Activated CD4-positive, CD25-positive, alpha-beta regulatory T cell treated with anti-CD3 and anti-CD28 coated beads, Interleukin-2, amount 50 U/mL, for 72 hours (primary cell): ENCODE measurements around the gene PRKD2.

Source experiments
- DNase-seq: peaks from one replicate; pipeline ENCODE4 v3.0.0; 2021

Gene PRKD2

DNA sequence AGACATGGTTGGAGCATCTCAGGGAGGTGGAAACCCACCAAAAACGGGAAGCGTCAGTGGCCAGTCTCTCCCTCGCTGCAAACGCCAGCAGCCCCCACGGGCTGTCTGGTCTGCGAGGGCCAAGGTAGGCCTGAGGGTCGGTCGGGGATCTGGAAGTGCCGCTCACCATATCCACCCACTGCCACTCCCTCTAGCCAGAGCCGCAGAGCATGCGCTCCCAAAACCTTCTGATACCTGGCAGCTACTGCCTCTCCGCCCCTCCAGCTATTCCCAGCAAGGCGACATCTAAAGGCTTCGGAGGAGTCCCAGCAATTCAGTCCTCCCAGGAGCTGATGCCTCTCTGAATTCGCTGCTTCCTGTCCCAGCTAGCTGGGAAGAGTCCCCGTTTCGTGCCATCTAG, 24.5 kb upstream of the PRKD2 start:
- no peak for DNase-seq

DNA sequence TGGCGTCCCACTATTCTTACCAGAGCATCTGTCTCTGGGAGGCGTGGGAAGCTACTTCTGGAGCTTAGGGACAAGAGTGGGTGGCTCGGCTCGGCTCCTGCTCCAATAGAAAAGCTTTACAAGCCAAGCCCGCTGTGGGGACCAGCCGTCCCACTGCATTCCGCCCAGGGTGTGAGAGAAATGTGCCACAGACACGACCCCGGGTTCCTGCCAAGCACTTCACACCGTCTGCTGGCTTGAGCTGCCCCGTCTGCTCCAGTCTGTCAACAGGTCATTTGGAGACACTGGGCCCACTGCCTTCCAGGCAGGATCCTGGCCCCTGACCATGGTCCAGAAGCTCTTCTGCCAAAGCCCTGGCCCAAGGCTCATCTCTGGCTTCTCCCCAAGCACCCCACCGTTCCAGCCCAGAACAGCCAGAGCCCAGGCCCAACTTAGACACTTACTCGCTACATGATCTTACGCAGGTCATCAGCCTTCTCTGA, 22.4 kb upstream of the PRKD2 start:
- DNase-seq = no peak

DNA sequence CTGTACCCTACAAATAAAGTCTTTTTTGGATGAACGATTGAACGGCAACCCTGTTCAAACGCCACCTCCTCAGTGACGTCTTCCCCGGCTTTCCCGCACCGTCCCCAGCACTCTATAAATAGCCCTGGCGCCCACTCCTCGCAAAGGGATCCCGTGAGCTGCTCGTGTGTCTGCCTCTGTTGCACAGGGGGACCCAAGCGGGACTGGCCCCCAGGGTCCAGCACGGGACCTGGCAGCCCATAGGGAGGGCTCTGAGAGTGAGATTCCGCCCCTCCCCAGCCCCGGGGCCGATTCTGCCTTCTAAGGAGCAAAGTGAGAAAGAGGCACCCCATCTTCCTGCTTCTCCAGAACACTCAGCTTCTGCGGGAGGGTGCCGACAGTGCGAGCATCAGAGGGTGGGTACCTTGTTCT, 20.9 kb upstream of the PRKD2 start:
- no peak for DNase-seq

DNA sequence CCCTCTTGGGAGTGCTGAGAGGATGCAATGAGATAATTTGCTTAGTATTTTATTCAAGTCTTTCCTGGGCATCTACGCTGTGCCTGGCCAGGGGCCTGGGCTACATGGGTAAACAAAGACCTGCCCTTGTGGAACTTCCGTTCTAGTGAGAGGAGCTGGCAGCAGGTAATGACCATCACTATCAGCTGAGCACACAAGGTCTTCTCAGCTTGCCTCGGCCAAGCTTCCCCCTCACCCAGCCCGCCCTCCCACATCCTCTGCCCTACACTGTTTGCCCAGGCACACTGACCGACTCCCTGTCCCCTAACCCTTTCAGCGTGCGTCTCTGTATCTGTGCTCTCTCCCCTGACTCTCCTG, 20.4 kb upstream of the PRKD2 start:
- no peak for DNase-seq

DNA sequence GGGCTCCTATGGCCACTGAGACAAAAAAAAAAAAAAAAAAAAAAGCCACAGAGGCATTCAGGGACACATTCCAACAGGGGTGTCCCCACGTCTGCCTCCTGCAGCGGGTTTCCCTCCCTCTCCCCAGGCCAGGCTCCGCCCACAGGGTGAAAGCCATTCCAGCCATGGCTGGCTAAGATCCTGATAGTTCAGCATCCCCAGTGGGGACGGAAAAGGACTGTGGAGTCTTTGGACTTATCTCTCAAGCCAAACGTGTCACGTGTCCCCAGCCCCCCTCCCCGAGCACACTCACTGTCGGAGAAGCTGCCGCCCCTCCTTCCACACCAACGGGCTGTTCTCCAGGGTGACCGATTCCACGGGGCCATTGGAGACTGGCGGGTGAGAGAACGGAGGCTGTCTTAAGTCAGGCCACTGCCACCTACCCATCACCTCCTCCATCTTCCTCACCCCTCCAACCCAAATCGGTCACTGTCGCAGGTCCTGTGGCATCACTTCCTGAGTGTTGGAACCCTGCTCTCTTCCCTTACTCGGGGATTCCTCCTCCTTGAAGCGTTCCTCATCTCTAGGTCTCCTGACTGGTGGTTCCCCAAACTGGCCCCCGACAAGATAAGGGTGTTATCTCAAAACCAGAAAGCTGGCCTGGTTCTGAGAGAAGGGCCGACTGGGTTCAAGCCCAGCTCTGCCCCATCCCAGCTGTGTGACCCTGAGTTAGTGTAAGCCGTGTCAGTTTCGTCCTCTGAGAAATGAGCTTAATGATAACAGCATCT, 19.8 kb upstream of the PRKD2 start:
- no peak for DNase-seq

DNA sequence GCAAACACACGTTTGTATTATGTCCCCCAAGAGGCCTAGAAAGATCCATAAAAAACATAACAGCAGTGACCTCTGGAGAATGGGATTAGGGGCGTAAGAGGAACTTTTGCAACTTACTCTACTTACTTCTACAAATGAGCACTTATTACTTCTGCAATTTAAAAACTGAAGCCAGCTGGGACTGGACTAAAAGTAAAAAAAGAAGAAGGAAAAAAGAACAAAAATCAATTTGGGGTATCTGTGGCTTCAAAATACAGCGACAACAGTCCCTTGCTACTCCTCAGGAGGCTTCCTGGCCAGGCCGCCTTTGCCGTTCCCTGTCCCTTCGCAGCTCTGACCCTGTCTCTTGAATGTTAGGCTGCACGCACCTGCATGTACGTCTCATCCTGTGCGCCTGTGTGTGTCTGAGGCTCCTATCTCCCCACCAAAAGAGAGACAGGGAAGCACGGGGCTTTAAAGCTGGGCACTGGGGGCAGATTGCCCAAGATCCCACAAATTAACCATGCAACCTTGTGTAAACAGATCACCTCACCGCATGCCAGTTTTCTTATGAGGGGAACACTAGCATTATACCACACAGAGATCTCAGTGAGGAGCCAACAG, 16.9 kb upstream of the PRKD2 start:
- no peak for DNase-seq

DNA sequence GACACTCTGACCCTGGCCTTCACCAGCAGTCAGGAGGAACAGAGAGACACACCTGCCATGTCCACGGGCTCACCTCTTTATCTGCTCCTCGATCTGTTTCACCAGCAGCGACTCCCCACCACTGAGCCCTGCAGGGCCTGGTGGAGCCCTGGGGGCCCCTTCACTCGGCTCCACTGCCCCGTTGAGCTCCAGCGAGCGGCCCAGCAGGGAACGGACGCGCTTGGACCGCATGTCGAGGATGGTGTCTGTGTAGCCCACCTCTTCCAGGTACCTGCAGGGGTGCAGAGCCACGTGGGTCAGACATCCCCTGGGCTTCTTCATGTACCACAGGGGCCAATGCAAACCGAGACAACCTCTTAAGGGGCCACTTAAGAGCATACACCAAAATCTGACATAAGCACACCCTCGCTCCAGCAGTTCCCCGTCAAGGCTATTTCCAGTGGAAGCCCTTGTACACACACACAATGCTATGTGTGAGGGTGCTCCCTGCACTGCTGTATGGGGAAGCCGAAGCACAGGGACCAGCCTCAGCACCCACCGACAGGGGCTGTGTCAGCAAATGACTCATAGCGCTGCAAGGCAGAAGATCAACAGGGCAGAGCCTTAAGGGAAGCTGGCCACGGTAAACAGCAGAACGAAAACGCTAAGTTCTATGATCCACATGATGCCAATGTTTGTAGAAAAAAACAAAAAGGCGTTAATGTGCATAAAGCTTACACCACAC, 16.2 kb upstream of the PRKD2 start:
- no peak for DNase-seq

DNA sequence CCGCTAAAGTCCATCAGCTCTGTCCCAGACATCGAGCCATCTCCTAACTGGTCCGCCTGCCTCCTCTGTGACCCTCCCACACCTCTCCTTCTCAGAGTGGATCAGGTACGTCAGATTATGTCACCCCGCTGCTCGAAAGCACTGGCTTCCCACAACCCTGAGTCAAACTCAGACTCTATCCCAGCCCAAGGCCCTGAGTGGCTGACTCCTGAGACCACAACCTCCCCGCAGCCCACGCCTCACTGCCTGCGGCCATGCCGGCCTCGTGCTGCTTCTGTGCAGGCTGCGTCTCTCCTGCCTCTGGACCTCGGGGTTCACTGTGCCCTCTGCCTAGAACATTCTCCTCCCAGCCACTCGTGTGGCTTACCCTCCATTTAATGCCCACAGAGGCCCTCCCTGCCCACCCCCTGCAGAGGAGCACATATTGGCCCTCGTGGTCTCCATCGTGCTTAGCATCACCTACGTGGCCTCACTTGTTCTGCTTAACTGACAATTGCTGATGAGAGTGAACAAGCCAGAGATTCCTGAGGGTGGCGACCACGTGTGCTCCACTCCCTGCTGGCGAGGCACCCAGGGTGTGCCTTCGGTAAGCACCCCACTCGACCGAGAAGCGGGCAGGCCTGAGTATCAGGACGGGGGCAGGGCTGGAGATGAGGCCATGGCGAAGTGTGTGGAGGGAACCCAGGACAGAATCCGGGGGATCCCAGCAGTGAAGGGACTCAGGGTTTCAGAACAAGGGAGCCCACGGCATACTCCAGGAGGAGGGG, 15.4 kb upstream of the PRKD2 start:
- no peak for DNase-seq

DNA sequence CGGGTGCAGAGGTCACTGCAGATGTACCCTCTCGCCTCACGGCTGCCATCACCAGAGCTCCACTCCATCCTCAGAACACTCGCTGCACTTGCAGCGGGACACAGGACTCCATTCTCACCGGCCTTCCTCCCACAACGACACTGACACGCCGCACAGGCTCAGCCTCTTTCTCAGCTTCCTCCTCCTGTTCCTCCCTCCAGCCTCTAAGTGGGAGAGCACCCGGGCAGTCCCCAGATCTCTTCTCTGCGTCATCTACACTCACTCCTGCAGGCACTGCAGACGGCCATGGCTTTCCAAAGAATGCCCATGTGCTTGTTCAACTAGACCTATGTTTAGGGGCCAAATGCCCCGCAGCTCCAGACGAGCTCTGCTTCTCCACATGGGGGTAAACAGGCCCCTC, 14.7 kb upstream of the PRKD2 start:
- DNase-seq = no peak

DNA sequence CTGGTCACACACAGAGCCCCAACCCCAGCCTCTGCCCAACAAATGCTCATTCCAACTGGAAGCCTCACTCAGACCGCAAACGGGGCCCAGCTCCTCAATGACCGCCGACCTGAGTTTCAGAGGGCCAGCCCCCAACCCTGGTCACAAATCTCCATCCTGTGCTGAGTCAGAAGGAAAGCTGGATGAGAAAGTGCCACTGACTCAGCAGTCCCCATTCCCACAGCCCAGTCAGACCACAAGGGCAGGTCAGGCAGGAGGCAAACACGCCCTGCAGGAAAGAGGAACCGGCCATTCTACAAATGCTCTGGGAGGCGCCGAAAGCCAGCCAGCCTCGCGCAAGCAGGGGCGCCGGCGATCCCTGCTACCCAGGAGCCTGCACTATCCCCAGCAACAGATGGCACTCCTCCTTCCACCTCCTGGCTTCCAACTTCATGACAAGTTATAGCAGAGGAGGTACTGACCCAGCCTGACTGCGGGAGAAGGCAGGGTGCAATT, 14.1 kb upstream of the PRKD2 start:
- DNase-seq = no peak

DNA sequence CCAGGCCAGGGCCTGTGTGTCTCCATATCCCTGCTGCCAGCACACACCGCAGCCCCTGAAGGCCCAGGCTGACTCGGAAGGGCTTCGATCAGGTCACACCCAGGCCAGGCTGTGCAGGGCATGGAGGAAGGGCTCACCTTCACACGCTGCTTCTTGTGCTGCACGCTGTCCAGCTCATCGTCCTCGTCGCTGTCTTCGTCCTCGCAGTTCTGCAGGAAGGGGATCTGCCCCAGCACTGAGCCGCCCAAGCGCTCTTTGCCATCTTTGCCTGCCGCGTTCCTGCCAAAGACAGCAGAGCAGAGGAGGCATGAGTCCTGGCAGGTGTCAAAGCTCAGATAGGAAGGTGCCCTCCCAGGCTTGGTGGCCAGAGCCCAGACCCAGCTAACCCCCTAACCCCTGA, 13.7 kb upstream of the PRKD2 start:
- no peak for DNase-seq

DNA sequence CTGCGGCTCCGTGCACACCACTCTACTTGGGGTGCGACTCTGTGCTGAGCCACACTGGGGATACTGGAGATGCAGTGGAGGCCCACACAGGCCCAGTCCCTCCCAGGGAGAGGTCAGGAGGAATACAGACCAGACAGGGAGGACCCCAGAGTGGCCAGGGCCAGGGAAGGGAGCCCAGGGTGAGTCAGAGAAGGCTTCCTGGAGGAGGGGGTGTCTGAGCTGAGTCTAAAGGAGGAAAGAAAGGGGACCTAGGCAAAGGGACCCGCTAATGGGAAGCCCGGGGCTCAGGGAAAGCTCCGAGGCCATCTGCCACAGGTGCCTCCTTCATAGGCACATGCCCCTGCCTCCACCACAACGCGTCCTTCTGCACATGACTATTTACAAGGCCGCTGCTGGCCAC, 13.3 kb upstream of the PRKD2 start:
- no peak for DNase-seq

DNA sequence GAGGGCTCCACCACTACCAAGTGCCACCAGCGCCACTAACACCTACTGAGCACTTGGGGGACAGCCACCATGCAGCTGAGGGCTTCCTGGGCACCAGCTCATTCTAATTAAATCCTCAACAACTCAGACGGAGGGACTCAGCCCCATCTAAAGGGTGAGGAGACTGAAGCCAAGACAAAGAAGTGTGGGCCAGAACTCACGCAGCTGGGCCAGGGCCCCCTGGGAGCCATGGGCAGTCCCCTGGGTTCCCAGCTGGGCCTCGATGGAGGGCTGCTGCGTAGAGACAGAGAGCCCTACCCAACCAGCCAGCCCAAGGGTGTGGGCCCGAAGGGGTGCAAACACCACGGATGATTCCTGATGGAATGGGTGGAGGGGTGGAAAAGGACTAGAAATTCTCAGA, 12.8 kb upstream of the PRKD2 start:
- no peak for DNase-seq

DNA sequence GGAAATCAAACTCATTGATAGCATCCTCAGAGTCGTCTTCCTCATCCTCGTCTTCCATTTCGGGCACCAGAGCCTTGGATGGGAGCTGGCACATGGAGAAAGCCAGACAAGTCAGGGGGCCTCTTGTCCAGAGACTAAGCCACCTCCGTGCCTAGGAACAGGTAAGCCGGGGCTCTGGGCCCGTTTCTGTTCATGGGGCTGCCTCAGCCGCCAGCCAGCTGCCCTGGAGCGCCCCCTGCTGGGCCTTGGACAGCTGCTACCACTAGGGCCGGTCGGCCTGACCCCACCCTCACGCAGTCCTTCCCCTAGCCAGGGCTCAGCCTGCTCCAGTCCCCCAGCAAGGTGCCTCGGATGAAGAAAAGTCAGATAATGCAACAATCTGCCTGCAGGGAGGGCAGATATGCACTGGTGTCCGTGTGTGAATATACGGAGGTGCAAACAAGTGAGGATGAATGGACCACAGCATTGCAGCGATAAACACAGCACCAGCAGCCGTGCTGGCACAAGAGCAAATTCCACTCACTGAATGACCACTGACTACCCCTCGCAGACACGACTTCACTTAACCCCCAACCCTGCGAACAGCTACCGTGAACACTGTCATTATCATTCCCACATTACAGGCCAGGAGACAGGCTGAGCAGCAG, 11.9 kb upstream of the PRKD2 start:
- peak; percentile 87 for DNase-seq

DNA sequence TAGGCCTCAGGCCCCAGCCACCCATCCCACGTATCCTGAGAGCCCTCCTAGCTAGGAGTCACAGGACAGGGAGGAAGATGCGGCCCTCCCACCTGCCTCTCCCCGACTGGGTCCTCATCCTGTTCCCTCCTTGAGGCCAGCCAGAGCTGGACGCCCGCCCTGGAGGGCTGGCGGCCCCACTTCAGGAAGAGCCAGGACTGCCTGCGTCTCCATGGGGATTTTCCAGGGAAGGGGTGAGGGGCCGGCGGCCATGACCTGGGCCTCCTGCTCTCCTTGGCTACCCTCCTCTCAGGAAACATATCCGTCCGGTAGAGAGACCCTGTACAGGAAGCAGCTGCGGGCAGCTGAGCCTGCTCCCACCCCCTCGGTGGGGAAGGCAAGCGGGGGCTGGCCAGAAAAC, 11.3 kb upstream of the PRKD2 start:
- DNase-seq = no peak

DNA sequence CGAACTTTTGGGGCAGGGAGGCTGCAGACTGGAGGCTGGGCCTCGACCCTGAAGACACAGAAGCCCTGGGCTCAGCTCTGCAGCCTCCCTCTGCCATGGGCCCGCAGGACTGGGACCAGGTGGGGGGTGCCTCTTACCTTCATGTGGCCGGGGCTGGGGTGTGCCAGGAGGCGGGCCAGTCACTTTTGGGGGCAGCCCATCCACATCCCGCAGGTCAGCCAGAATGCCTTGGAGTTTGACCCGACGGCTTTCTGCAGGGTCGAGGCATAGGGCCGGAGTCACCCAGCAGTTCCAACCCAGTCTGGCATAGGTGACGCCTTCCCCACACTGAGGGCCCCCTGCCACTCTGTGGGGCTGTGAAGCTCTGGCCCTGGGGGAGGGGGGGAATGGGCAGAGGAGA, 10.8 kb upstream of the PRKD2 start:
- DNase-seq = no peak

DNA sequence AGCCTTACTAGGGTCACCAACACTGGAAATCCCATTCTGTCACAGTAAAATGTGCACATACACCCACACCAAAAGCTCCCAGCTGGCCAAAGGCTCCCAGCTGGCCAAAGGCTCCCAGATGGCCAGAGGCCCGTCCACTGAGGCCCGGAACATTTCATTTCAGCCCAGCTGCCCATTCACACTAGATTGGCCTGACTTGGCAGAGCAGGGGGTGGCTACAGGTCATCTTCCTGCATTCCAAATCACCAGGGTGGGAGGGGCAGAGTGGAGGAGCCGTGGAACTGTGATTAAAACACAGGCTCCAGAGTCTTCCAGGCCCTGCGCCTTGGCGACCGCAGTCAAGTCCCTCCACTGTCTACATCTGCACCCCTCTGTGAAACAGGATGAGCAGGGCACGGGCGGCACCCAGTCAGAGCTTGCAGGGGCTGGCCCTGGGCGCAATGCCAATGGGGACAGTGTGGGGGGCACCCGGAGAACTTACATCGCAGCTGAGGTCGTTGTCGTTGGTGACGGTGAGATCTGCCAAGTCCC, 10.1 kb upstream of the PRKD2 start:
- no peak for DNase-seq

DNA sequence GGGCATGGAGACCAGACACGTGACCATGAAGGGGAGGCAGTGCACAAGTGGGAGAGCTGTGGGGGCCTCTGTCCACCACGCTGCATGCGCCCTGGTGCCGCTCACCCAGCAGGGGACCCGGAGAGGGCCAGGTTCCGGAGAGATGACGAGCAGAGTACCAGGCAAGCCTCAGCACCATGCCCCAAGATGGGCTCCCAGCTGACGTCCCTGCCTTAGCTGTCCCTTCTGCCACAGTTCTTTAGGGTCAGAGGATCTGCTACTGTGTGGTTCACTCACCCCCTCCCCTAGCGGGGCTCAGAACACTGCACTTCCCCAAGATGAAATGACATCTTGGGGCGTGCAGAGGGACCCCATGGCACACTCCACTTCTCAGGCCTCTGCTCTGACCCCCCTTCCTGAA, 9.6 kb upstream of the PRKD2 start:
- no peak for DNase-seq

DNA sequence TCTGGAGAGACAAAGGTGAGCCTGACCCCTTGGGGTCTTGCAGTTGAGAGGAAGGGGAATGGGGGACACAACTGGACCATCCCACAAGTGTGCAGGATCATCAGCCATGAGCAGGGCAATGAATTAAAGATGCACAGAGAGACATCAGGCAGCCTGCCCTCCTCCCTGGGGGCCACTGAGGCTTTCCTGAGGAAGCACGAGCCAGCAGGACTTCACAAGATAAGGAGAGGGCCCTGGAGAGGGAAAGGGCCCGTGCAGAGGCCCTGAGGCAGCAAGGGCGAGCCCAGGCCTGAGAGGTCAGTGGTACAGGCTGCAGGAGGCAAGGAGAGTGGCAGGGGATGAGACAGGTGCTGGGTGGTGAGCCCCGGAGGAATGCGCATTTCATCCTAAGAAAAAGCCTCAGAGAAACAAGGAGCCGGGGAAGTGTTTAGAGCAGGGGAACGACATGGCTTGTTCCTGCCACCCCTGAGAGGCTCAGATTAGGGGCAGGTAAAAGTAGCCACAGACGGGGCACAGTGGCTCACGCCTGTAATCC, 9.0 kb upstream of the PRKD2 start:
- DNase-seq = no peak

DNA sequence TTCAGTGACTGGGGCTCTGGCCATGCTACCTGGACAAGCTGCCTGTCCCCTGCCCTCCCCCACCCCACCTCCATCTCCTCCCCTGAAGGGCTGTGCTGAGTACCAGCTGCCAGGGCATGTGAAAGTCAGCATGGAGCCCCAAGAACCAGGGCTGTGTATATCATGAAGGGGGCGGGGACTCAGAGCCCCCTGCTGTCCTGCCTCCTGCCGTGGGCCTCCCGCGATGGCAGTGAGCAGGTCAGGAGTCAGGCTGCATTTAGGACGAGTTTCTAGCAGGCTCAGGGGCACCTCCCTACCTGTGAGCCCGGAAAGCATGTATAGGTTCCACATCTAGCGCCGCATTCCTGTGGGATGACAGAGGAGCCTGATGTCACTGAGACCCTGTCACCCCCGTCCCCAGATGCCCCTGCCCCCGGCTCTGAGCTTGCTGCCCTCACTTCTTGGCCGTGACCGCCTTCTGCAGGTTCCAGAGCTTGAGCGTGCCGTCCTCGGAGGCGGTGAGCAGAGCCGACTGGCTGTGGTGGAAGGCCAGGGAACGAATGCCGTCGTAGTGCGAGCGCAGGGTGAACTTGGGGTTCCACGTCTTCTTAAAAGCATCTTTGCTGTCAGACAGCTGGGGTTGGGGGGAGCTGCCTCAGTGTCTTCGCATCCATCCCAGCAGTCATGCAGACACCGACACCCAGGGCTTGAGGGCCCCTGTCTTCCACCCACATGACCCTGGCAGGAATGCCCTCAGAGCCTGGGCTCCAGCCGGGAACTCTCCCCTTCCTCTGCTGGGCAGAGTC, 8.3 kb upstream of the PRKD2 start:
- no peak for DNase-seq

DNA sequence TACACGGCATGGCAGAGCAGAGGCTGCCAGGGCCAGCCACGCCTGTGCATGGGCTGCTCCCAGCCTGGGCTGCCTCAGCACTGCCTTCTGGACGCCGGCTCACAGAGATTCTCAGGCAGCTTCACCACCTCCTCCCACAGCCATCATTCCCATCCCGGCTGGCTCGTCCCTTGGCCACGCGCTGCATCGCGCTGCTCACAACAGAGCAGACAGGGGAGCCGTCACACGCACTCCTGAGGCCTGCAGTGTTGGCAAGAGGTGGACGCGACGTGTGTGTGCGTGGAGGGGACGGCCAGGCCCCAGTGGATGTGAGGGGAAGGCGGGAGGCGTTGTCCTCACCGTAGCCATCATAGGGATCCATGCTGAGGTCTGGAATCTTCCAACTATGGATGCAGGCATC, 7.6 kb upstream of the PRKD2 start:
- no peak for DNase-seq
